Fibroblast of pulmonary artery (primary cell): ENCODE results near the gene PLGRKT.

Source experiments
- DNase-seq: peaks from one replicate; pipeline ENCODE4 v3.0.0-alpha.2; 2010; ENCODE audit warnings: low read depth
- H3K4me3 ChIP-seq: replicated peaks from 2 replicates; pipeline ENCODE4 v1.5.1; 2011; ENCODE audit warnings: low read depth, mild to moderate bottlenecking, control low read depth, low read length, moderate library complexity
- CTCF ChIP-seq: IDR thresholded peaks from 2 replicates; pipeline ENCODE4 v1.5.1; 2011; ENCODE audit warnings: mild to moderate bottlenecking, control low read depth, low read length, inconsistent platforms; ENCODE audit errors: missing control alignments

PLGRKT gene

DNA sequence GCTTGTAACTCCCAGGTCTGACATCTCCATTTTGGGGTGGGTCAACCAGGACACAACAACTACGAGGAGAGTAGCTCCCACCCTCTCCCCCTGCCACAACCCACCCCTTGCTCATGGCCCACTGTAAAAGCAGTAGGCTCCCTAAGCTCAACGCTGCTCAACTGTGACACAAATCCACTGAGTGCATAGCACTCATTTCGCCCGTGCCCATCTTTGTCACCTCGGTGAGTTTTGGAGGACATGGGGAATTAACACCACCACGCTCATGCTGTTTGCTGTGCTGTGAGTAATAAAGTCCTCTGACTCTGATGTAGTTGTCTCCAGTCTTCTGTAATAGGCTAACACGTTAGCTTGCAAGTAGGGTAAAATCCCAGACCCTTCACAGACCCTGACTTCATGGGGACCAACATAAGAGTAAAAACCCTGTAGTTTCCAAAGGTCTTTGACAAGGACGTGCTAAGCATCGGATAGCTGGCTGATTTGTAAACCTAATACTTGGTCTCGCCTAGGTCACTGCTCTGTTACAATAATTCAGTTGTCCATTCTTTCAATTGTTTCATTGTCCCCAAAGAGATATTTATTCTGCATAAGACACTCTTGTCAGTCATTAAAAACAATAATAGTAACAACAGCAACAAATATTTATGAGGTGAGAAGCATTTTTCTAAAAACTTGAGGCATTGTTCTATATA lies 7.7 kb downstream of the PLGRKT start:
- DNase-seq = no peak
- no peak overlapping the region for H3K4me3 ChIP-seq
- TF ChIP-seq CTCF = no peak

- no peak overlapping the region for H3K4me3 ChIP-seq
- DNase-seq = no peak
- no peak for TF ChIP-seq CTCF
Measured at GRCh38 chr9:5428794-5429528, 8.8 kb downstream of the PLGRKT start.

- H3K4me3 ChIP-seq = no peak overlapping the region
- TF ChIP-seq CTCF = no peak
Measured at GRCh38 chr9:5428172-5428571, 9.6 kb downstream of the PLGRKT start.

DNA sequence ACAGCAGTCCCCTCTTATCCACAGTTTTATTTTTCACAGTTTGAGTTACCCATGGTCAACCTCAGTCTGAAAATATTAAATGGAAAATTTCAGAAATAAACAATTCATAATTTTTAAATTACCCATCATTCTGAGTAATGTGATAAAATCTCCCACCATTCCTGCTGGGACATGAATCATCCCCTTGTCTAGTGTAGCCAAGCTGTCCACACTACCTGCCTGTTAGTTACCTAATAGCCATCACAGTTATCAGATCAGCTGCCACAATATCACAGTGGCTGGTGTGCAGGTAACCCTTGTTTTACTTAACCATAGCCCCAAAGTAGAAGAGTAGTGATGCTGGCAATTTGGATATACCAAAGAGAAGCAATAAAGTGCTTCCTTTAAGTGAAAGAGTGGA lies 10.7 kb downstream of the PLGRKT start:
- no peak for DNase-seq
- no peak overlapping the region for H3K4me3 ChIP-seq
- no peak for TF ChIP-seq CTCF

More at GRCh38 chr9:5428172-5428571, 9.6 kb downstream of the PLGRKT start:
- DNase-seq = no peak

DNA sequence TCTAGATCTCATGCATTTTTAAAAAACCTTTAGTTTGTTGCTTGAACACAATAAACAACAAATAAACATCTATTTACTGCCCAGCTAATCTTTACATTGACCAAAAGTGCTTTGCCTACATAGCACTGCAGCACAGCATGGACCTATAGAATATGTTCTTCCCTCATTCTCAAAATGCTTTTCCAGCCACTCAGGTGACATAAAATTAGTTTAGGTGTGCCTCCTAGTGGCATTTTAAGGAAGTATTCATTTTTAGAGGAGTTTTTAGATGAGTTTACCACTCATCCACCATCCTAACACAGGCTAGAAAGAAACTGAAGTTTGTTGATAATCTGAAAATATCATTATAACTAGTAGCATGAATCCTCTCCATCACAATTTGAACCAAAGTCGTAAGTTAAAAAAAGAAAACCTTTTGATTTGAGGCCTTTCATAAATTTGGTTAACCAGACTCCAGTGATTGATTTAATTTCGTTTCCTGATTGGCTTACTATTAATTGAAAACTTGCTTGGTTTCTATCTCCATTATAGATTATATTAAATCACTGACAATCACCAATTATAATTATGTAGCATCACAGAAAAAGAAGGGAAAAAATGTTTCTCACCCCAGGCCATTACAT lies 12.6 kb downstream of the PLGRKT start:
- DNase-seq = peak; percentile 42
- TF ChIP-seq CTCF = peak; percentile 44

GRCh38 chr9:5422276-5422675 lies 15.4 kb downstream of the PLGRKT start:
- no peak overlapping the region for H3K4me3 ChIP-seq
- no peak for DNase-seq
- no peak for TF ChIP-seq CTCF

More for the DNA sequence above, 12.6 kb downstream of the PLGRKT start:
- H3K4me3 ChIP-seq = no peak overlapping the region
